Osteoblast (primary cell): Measurements from ENCODE around the gene SCG3. TPM values are rescaled to one million over a fixed set of nuclear protein-coding genes. Genes with fewer than 3 reads are reported as not detected.

Experiments used
- DNase-seq: peaks from one replicate; pipeline ENCODE4 v3.0.0; 2011; ENCODE audit warnings: low spot score, mixed read lengths; ENCODE audit not compliant: insufficient read length; ENCODE audit errors: missing footprints
- H2AFZ ChIP-seq: 2 replicates; pipeline ENCODE4 v1.6.0; 2011; ENCODE audit warnings: mild to moderate bottlenecking, low read length
- H3K27ac ChIP-seq: 2 replicates; pipeline ENCODE4 v1.5.1; 2011; ENCODE audit warnings: mild to moderate bottlenecking, low read depth, low read length, moderate library complexity
- H3K27me3 ChIP-seq: 2 replicates; pipeline ENCODE4 v1.6.0; 2012; ENCODE audit warnings: mild to moderate bottlenecking, control low read depth, inconsistent platforms, low read length, moderate library complexity; ENCODE audit not compliant: insufficient read depth
- H3K36me3 ChIP-seq: 2 replicates; pipeline ENCODE4 v1.5.1; 2011; ENCODE audit warnings: mild to moderate bottlenecking, low read length, control low read depth, moderate library complexity; ENCODE audit not compliant: insufficient read depth
- H3K4me1 ChIP-seq: 2 replicates; pipeline ENCODE4 v1.5.1; 2011; ENCODE audit warnings: mild to moderate bottlenecking, low read length, control low read depth, moderate library complexity; ENCODE audit not compliant: insufficient read depth
- H3K4me2 ChIP-seq: 2 replicates; pipeline ENCODE4 v1.6.0; 2011; ENCODE audit warnings: mild to moderate bottlenecking, low read length; ENCODE audit not compliant: insufficient read depth
- H3K4me3 ChIP-seq: fragments of 200-600 bp; sonication (generic); 3 replicates; pipeline ENCODE4 v1.5.1; 2012; ENCODE audit warnings: mild to moderate bottlenecking, low read length, inconsistent platforms; ENCODE audit not compliant: insufficient read depth
- H3K79me2 ChIP-seq: 2 replicates; pipeline ENCODE4 v1.6.0; 2012; ENCODE audit warnings: mild to moderate bottlenecking, low read length, control low read depth, inconsistent platforms; ENCODE audit not compliant: insufficient read depth
- H3K9me3 ChIP-seq: 2 replicates; pipeline ENCODE4 v1.5.1; 2011; ENCODE audit warnings: low read depth, low read length, control low read depth
- H4K20me1 ChIP-seq: 2 replicates; pipeline ENCODE4 v1.6.0; 2012; ENCODE audit warnings: mild to moderate bottlenecking, low read length, control low read depth; ENCODE audit not compliant: insufficient read depth
- CTCF ChIP-seq: IDR thresholded peaks from 2 replicates; pipeline ENCODE4 v1.5.1; 2011; ENCODE audit warnings: mild to moderate bottlenecking, low read depth, low read length, moderate library complexity; ENCODE audit errors: extremely low read depth
- total RNA-seq: library from RNA; depleted of rRNA; stranded (reverse); fragments of >200 nt; gene quantifications from 2 replicates; pipeline ENCODE4 v1.2.3, GENCODE V29; 2012

The SCG3 gene
- total RNA-seq, 1 donor: not detected

- Histone ChIP-seq H3K4me1 (no peaks in the 10 kb centered on the region), H3K27me3 (peaks cover 23% of the 10 kb centered on the region), H3K9me3 (no peaks in the 10 kb centered on the region), H2AFZ (no peak overlapping the region), H3K36me3 (no peaks in the 10 kb centered on the region), H3K79me2 (no peaks in the 10 kb centered on the region), H3K27ac (no peak overlapping the region), H3K4me3 (no peak overlapping the region), H3K4me2 (no peak overlapping the region), H4K20me1 (no peaks in the 10 kb centered on the region)
- DNase-seq: no peak
- no peak for TF ChIP-seq CTCF
Observed at GRCh38 chr15:51697163-51697562, 15.9 kb downstream of the SCG3 start.

GRCh38 chr15:51699373-51699772, 18.1 kb downstream of the SCG3 start:
- no peak overlapping the region for H2AFZ ChIP-seq
- H3K4me2 ChIP-seq: no peak overlapping the region
- peaks cover 22% of the 10 kb centered on the region for H3K27me3 ChIP-seq
- H3K9me3 ChIP-seq: no peaks in the 10 kb centered on the region
- no peaks in the 10 kb centered on the region for H3K36me3 ChIP-seq
- H3K27ac ChIP-seq: no peak overlapping the region
- DNase-seq: no peak
- H3K4me1 ChIP-seq: no peaks in the 10 kb centered on the region
- no peaks in the 10 kb centered on the region for H4K20me1 ChIP-seq
- H3K79me2 ChIP-seq: no peaks in the 10 kb centered on the region
- H3K4me3 ChIP-seq: no peak overlapping the region
- no peak for TF ChIP-seq CTCF

GRCh38 chr15:51702710-51703109, 21.4 kb downstream of the SCG3 start:
- Histone ChIP-seq H3K4me2 (no peak overlapping the region), H2AFZ (no peak overlapping the region), H3K4me3 (no peak overlapping the region), H4K20me1 (no peaks in the 10 kb centered on the region), H3K4me1 (no peaks in the 10 kb centered on the region), H3K27ac (no peak overlapping the region), H3K36me3 (no peaks in the 10 kb centered on the region), H3K27me3 (peaks cover 28% of the 10 kb centered on the region), H3K9me3 (no peaks in the 10 kb centered on the region), H3K79me2 (no peaks in the 10 kb centered on the region)
- TF ChIP-seq CTCF: no peak
- DNase-seq: no peak

GRCh38 chr15:51706291-51706690, 25.0 kb downstream of the SCG3 start:
- Histone ChIP-seq H3K4me3 (no peak overlapping the region), H3K4me1 (no peaks in the 10 kb centered on the region), H3K4me2 (no peak overlapping the region), H3K9me3 (no peaks in the 10 kb centered on the region), H3K36me3 (no peaks in the 10 kb centered on the region), H2AFZ (no peak overlapping the region), H4K20me1 (no peaks in the 10 kb centered on the region), H3K27ac (no peak overlapping the region), H3K79me2 (no peaks in the 10 kb centered on the region), H3K27me3 (peaks cover 10% of the 10 kb centered on the region)
- no peak for DNase-seq
- TF ChIP-seq CTCF: no peak
